ENCODE data around the gene LANCL2. TPM values are rescaled to one million over a fixed set of nuclear protein-coding genes. Genes with fewer than 3 reads are reported as not detected.

LANCL2 gene
- total and polyA plus RNA-seq, 9 of the 15 experiments (the other 6 are each of a cell fraction or from before 2014, with no cell fraction given) = 5.3 to 18.5 (median 13.5) TPM

DNA sequence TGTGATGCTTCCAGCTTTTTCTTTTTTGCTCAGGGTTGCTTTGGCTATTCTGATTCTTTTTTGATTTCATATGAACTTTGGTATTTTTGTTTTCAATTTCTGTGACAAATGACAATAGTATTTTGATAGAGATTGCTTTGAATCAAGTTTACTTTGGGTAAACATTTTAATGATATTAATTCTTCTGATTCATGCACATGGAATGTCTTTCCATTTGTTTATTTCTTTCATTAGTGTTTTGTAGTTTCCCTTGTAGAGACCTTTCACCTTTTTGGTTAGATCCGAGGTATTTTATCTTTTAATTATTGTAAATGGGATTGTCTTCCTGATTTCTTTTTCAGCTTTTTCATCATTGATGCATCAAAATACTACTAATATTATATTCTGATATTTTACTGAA is 93.2 kb downstream of the LANCL2 start (continued):
- TF ChIP-seq, protein P1, sequence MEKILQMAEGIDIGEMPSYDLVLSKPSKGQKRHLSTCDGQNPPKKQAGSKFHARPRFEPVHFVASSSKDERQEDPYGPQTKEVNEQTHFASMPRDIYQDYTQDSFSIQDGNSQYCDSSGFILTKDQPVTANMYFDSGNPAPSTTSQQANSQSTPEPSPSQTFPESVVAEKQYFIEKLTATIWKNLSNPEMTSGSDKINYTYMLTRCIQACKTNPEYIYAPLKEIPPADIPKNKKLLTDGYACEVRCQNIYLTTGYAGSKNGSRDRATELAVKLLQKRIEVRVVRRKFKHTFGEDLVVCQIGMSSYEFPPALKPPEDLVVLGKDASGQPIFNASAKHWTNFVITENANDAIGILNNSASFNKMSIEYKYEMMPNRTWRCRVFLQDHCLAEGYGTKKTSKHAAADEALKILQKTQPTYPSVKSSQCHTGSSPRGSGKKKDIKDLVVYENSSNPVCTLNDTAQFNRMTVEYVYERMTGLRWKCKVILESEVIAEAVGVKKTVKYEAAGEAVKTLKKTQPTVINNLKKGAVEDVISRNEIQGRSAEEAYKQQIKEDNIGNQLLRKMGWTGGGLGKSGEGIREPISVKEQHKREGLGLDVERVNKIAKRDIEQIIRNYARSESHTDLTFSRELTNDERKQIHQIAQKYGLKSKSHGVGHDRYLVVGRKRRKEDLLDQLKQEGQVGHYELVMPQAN (IDR thresholded peaks at IDR 0.05; ENCODE audit: borderline replicate concordance) = no peak
- TF ChIP-seq, protein P2, sequence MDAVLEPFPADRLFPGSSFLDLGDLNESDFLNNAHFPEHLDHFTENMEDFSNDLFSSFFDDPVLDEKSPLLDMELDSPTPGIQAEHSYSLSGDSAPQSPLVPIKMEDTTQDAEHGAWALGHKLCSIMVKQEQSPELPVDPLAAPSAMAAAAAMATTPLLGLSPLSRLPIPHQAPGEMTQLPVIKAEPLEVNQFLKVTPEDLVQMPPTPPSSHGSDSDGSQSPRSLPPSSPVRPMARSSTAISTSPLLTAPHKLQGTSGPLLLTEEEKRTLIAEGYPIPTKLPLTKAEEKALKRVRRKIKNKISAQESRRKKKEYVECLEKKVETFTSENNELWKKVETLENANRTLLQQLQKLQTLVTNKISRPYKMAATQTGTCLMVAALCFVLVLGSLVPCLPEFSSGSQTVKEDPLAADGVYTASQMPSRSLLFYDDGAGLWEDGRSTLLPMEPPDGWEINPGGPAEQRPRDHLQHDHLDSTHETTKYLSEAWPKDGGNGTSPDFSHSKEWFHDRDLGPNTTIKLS (IDR thresholded peaks at IDR 0.05; ENCODE audit: borderline replicate concordance, low read depth) = no peak
- TF ChIP-seq HNRNPK (IDR thresholded peaks at IDR 0.05; ENCODE audit: low read depth, low read length, poor library complexity, severe bottlenecking) (no peak), ZFX (CRISPR knock-in tag; IDR thresholded peaks at IDR 0.05) (no peak), TAF1 (IDR thresholded peaks at IDR 0.05; ENCODE audit: control insufficient read depth, extremely low read depth, insufficient read depth, low read length, severe bottlenecking) (no peak)
- TF ChIP-seq, protein P3, sequence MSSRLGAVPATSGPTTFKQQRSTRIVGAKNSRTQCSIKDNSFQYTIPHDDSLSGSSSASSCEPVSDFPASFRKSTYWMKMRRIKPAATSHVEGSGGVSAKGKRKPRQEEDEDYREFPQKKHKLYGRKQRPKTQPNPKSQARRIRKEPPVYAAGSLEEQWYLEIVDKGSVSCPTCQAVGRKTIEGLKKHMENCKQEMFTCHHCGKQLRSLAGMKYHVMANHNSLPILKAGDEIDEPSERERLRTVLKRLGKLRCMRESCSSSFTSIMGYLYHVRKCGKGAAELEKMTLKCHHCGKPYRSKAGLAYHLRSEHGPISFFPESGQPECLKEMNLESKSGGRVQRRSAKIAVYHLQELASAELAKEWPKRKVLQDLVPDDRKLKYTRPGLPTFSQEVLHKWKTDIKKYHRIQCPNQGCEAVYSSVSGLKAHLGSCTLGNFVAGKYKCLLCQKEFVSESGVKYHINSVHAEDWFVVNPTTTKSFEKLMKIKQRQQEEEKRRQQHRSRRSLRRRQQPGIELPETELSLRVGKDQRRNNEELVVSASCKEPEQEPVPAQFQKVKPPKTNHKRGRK (tag; IDR thresholded peaks at IDR 0.05) = no peak
